Loucy (cell line): ENCODE results near the gene ALS2CL.

Experiments used
- H2AFZ ChIP-seq: fragments of 200-600 bp; sonication (generic); 2 replicates; pipeline ENCODE4 v1.6.0; 2016; ENCODE audit warnings: antibody characterized with exemption, mild to moderate bottlenecking, low read length, moderate library complexity
- H3F3A ChIP-seq: fragments of 200-600 bp; 2 replicates; pipeline ENCODE4 v1.6.0; 2016; ENCODE audit warnings: antibody characterized with exemption, low read depth, mild to moderate bottlenecking
- H3K27me3 ChIP-seq: fragments of 200-600 bp; sonication (generic); 2 replicates; pipeline ENCODE4 v1.6.1; 2014; ENCODE audit warnings: low read length, mild to moderate bottlenecking; ENCODE audit not compliant: insufficient read depth, poor library complexity, severe bottlenecking
- H3K36me3 ChIP-seq: fragments of 200-600 bp; sonication (generic); 2 replicates; pipeline ENCODE4 v1.6.1; 2016; ENCODE audit warnings: low read length; ENCODE audit not compliant: insufficient read depth
- H3K4me1 ChIP-seq: fragments of 200-600 bp; sonication (generic); 2 replicates; pipeline ENCODE4 v1.5.1; 2014; ENCODE audit warnings: low read length, mild to moderate bottlenecking; ENCODE audit not compliant: insufficient read depth, poor library complexity, severe bottlenecking
- H3K4me2 ChIP-seq: fragments of 200-600 bp; sonication (generic); 2 replicates; pipeline ENCODE4 v1.6.0; 2014; ENCODE audit warnings: antibody characterized with exemption, low read length, low read depth, mild to moderate bottlenecking; ENCODE audit not compliant: poor library complexity, severe bottlenecking
- H3K4me3 ChIP-seq: fragments of 200-600 bp; sonication (generic); 2 replicates; pipeline ENCODE4 v1.5.1; 2014; ENCODE audit warnings: low read length, mild to moderate bottlenecking, mixed read lengths; ENCODE audit not compliant: poor library complexity, severe bottlenecking
- H3K79me2 ChIP-seq: fragments of 200-600 bp; sonication (generic); 2 replicates; pipeline ENCODE4 v1.6.1; 2014; ENCODE audit warnings: low read length; ENCODE audit not compliant: insufficient read depth
- H3K9ac ChIP-seq: fragments of 200-600 bp; sonication (generic); 2 replicates; pipeline ENCODE4 v1.6.0; 2014; ENCODE audit warnings: mild to moderate bottlenecking, low read depth, low read length, moderate library complexity; ENCODE audit not compliant: poor library complexity, severe bottlenecking
- H3K9me2 ChIP-seq: fragments of 200-600 bp; sonication (generic); replicated peaks from 2 replicates; pipeline ENCODE4 v1.6.1; 2016; ENCODE audit warnings: low read depth, low read length, mixed read lengths
- H3K9me3 ChIP-seq: fragments of 200-600 bp; sonication (generic); 2 replicates; pipeline ENCODE4 v1.6.1; 2014; ENCODE audit warnings: mild to moderate bottlenecking, antibody characterized with exemption, low read length, low read depth; ENCODE audit not compliant: insufficient read depth
- H4K20me1 ChIP-seq: fragments of 200-600 bp; sonication (generic); 2 replicates; pipeline ENCODE4 v1.6.0; 2014; ENCODE audit warnings: antibody characterized with exemption, low read length, mild to moderate bottlenecking; ENCODE audit not compliant: insufficient read depth, poor library complexity, severe bottlenecking
- CTCF ChIP-seq: fragments of 200-600 bp; sonication (generic); conservative IDR thresholded peaks from 2 replicates; pipeline ENCODE4 v1.5.1; 2014; ENCODE audit warnings: mild to moderate bottlenecking, antibody characterized with exemption, low read length
- EZH2phosphoT487 ChIP-seq: fragments of 200-600 bp; IDR thresholded peaks from 2 replicates; pipeline ENCODE4 v1.6.1; 2018; ENCODE audit warnings: antibody characterized with exemption, mild to moderate bottlenecking, moderate library complexity, borderline replicate concordance

The ALS2CL gene

GRCh38 chr3:46681387-46681786, 12.1 kb downstream of the ALS2CL start:
- TF ChIP-seq EZH2phosphoT487, result no peak
- no peak for TF ChIP-seq CTCF

DNA sequence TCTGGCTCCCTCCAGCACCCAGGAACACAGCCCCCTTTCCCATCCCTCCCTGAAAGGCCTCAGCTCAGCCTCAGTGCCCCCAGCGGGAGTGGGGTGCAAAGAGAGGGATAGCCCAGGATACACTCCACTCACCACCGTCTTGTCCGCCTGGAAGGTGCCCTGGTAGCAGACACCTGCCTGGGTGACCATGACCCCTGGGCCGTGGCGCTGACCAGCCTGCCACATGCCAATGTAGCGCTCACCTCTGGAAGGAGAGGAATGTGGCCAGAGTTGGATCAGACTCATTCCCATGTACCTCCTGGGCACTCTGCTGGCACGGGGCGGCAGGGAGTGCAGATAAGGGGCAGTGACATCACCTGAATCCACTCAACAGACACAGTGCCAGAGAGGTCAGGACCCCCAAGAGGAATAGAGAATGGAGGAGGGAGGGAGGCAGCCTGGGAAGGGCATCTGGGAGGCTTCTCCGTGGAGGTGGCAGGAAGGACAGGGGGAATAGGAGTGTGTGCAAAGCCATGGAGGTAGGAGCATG, 13.1 kb downstream of the ALS2CL start:
- H3K4me1 ChIP-seq, result no peaks in the 10 kb centered on the region
- H3K79me2 ChIP-seq, result no peaks in the 10 kb centered on the region
- H3K4me3 ChIP-seq, result no peak overlapping the region
- H3K4me2 ChIP-seq, result no peak overlapping the region
- TF ChIP-seq CTCF, result no peak
- TF ChIP-seq EZH2phosphoT487, result no peak
- H3K36me3 ChIP-seq, result no peaks in the 10 kb centered on the region
- no peaks in the 10 kb centered on the region for H3K9me2 ChIP-seq
- H2AFZ ChIP-seq, result no peak overlapping the region
- H3F3A ChIP-seq, result no peaks in the 10 kb centered on the region
- no peak overlapping the region for H3K9ac ChIP-seq
- H3K9me3 ChIP-seq, result no peaks in the 10 kb centered on the region
- no peaks in the 10 kb centered on the region for H3K27me3 ChIP-seq
- no peaks in the 10 kb centered on the region for H4K20me1 ChIP-seq

More at GRCh38 chr3:46681387-46681786, 12.1 kb downstream of the ALS2CL start:
- H3K27me3 ChIP-seq, result no peaks in the 10 kb centered on the region
- no peak overlapping the region for H3K4me3 ChIP-seq
- no peaks in the 10 kb centered on the region for H3K9me2 ChIP-seq
- no peak overlapping the region for H2AFZ ChIP-seq
- H3K79me2 ChIP-seq, result no peaks in the 10 kb centered on the region
- no peaks in the 10 kb centered on the region for H3K4me1 ChIP-seq
- H3F3A ChIP-seq, result no peaks in the 10 kb centered on the region
- no peaks in the 10 kb centered on the region for H3K9me3 ChIP-seq
- H3K4me2 ChIP-seq, result no peak overlapping the region
- H3K36me3 ChIP-seq, result no peaks in the 10 kb centered on the region
- H4K20me1 ChIP-seq, result no peaks in the 10 kb centered on the region
- no peak overlapping the region for H3K9ac ChIP-seq

DNA sequence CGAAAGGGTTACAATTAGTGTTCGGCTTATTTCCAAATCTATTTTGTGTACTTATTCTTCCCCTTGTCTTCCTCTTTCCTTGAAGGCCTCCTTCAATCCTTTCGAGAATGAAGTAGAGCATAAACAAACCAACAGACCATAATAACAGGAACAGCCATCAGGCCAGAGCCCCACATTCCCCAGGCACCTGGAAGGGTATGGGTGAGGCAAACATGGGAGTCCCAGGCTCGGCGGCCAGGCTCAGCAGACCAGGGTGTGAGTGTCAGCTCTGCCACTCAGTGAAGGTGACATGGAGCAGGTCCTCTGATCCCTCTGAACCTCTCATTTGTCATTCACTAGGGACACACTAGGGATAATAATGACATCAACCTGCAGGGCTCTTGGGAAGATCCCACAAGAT, 13.8 kb downstream of the ALS2CL start:
- no peak overlapping the region for H3K4me2 ChIP-seq
- no peaks in the 10 kb centered on the region for H3K27me3 ChIP-seq

More for the DNA sequence above, 13.8 kb downstream of the ALS2CL start:
- H4K20me1 ChIP-seq, result no peaks in the 10 kb centered on the region
- no peaks in the 10 kb centered on the region for H3K36me3 ChIP-seq
- H3K4me1 ChIP-seq, result no peaks in the 10 kb centered on the region
- no peak overlapping the region for H3K9ac ChIP-seq
- no peak overlapping the region for H3K4me3 ChIP-seq
- no peak overlapping the region for H2AFZ ChIP-seq
- no peaks in the 10 kb centered on the region for H3K79me2 ChIP-seq
- no peaks in the 10 kb centered on the region for H3K9me3 ChIP-seq
- no peak for TF ChIP-seq EZH2phosphoT487
- no peak for TF ChIP-seq CTCF
- no peaks in the 10 kb centered on the region for H3K9me2 ChIP-seq
- no peaks in the 10 kb centered on the region for H3F3A ChIP-seq
